GM12878 (cell line): ENCODE data around the gene IPO11. TPM values are rescaled to one million over a fixed set of nuclear protein-coding genes. Genes with fewer than 3 reads are reported as not detected.

ENCODE experiments used
- ATAC-seq: fragments of 200-7000 bp; cut with Tn5 transposase; 3 replicates; pipeline ENCODE4 v1.9.1; 2020; ENCODE audit warnings: mild to moderate bottlenecking, moderate library complexity
- BruUV-seq: library from RNA; stranded (reverse); fragments of 400-500 nt; replicated peaks from 2 replicates; lab custom pipeline; 2021; lab: Mats Ljungman, UMichigan
- CTCF ChIA-PET: fragments of 300-600 bp; sonication (Branson Sonifier 250); formaldehyde crosslinking; extraction: SDS; loops from one replicate; lab custom pipeline; 2021; ENCODE audit warnings: inconsistent platforms; lab: Yijun Ruan, JAX
- POLR2A ChIA-PET: fragments of 350-600 bp; formaldehyde crosslinking; extraction: SDS; loops from one replicate; lab custom pipeline; 2021; ENCODE audit warnings: inconsistent platforms; lab: Charles Lee
- RAD21 ChIA-PET: fragments of 300-600 bp; sonication (Branson Sonifier 250); formaldehyde crosslinking; loops from one replicate; lab custom pipeline; 2023; ENCODE audit warnings: antibody characterized with exemption; ENCODE audit not compliant: unreplicated experiment; lab: Charles Lee
- SMC1A ChIA-PET: fragments of 300-600 bp; sonication (Branson Sonifier 250); formaldehyde crosslinking; loops from one replicate; lab custom pipeline; 2023; ENCODE audit not compliant: unreplicated experiment, uncharacterized antibody; lab: Charles Lee
- DNase-seq: peaks from one replicate; pipeline ENCODE4 v3.0.0-alpha.2; 2011; ENCODE audit warnings: low read depth, low spot score
- FAIRE-seq: peaks from 3 replicates; lab custom pipeline; 2011; peaks lifted over from hg19 to GRCh38; lab: Jason Lieb, UNC
- H2AFZ ChIP-seq: 2 replicates; pipeline ENCODE4 v1.6.0; 2011; ENCODE audit warnings: low read depth, low read length, control low read depth; ENCODE audit not compliant: control insufficient read depth
- H3K27ac ChIP-seq: 2 replicates; pipeline ENCODE4 v1.5.1; 2011; ENCODE audit warnings: control low read depth; ENCODE audit not compliant: control insufficient read depth, insufficient read depth
- H3K27me3 ChIP-seq, 2 experiments: replicated peaks in 1 of 2; 2 replicates each; pipeline versions ENCODE4 v1.6.0 to v1.6.1; 2011; ENCODE audit warnings: low read length in 1 of 2; ENCODE audit not compliant: control insufficient read depth in 2 of 2, insufficient read depth in 2 of 2
- H3K36me3 ChIP-seq, 2 experiments: 2 replicates each; pipeline ENCODE4 v1.5.1; 2011; ENCODE audit warnings: low read length in 1 of 2; ENCODE audit not compliant: control insufficient read depth in 2 of 2, insufficient read depth in 2 of 2
- H3K4me1 ChIP-seq: 2 replicates; pipeline ENCODE4 v1.6.1; 2011; ENCODE audit warnings: mild to moderate bottlenecking, low read length, moderate library complexity, mixed read lengths; ENCODE audit not compliant: control insufficient read depth, insufficient read depth
- H3K4me2 ChIP-seq: 2 replicates; pipeline ENCODE4 v1.6.0; 2011; ENCODE audit warnings: control low read depth; ENCODE audit not compliant: control insufficient read depth, insufficient read depth
- H3K4me3 ChIP-seq: fragments of 200-600 bp; sonication (generic); 2 replicates; pipeline ENCODE4 v1.5.1; 2016
- H3K79me2 ChIP-seq: 2 replicates; pipeline ENCODE4 v1.6.0; 2011; ENCODE audit warnings: low read length; ENCODE audit not compliant: control insufficient read depth, insufficient read depth
- H3K9ac ChIP-seq: 2 replicates; pipeline ENCODE4 v1.8.0; 2011; ENCODE audit warnings: low read length, control low read depth, mixed read lengths; ENCODE audit not compliant: control insufficient read depth, insufficient read depth
- H3K9me3 ChIP-seq: replicated peaks from 3 replicates; pipeline ENCODE4 v1.5.1; 2011; ENCODE audit warnings: mild to moderate bottlenecking, low read length; ENCODE audit not compliant: control insufficient read depth, insufficient read depth
- H4K20me1 ChIP-seq: 2 replicates; pipeline ENCODE4 v1.6.0; 2011; ENCODE audit not compliant: control insufficient read depth, insufficient read depth
- CHD4 ChIP-seq: fragments of 200-600 bp; sonication (generic); IDR thresholded peaks from 2 replicates; pipeline ENCODE4 v1.6.1; 2016; ENCODE audit warnings: mild to moderate bottlenecking
- CREB1 ChIP-seq: IDR thresholded peaks from 2 replicates; pipeline ENCODE4 v1.6.1; 2012; ENCODE audit warnings: low read depth, mild to moderate bottlenecking, inconsistent platforms
- EGR1 ChIP-seq, 2 experiments: IDR thresholded peaks; 1 replicate in 1 of 2; 2 replicates in 1 of 2; pipeline ENCODE4 v1.6.1; 2011 to 2012; ENCODE audit warnings: low read depth in 2 of 2, low read length in 2 of 2, borderline replicate concordance in 1 of 2, mild to moderate bottlenecking in 1 of 2, moderate library complexity in 1 of 2
- HCFC1 ChIP-seq: fragments of 150-350 bp; IDR thresholded peaks from 2 replicates; pipeline ENCODE4 v1.6.1; 2014; ENCODE audit warnings: low read length
- MTA2 ChIP-seq: fragments of 450-650 bp; IDR thresholded peaks from 2 replicates; pipeline ENCODE4 v1.6.1; 2016; ENCODE audit warnings: low read depth, mild to moderate bottlenecking, moderate library complexity
- MTA3 ChIP-seq: IDR thresholded peaks from 2 replicates; pipeline ENCODE4 v1.6.1; 2012; ENCODE audit warnings: low read length, inconsistent platforms, borderline replicate concordance
- NR2C2 ChIP-seq: IDR thresholded peaks from 2 replicates; pipeline ENCODE4 v1.6.1; 2011; ENCODE audit warnings: borderline replicate concordance, low read depth; ENCODE audit not compliant: control insufficient read depth, insufficient read length
- POU2F2 ChIP-seq: IDR thresholded peaks from 3 replicates; pipeline ENCODE4 v1.6.1; 2011; ENCODE audit warnings: low read depth, mild to moderate bottlenecking, low read length, borderline replicate concordance
- REST ChIP-seq: IDR thresholded peaks from 2 replicates; pipeline ENCODE4 v1.6.1; 2012; ENCODE audit warnings: mild to moderate bottlenecking, low read depth, low read length
- SKIL ChIP-seq: fragments of 450-650 bp; IDR thresholded peaks from 2 replicates; pipeline ENCODE4 v1.6.1; 2017; ENCODE audit warnings: mild to moderate bottlenecking, low read depth, inconsistent platforms; ENCODE audit not compliant: poor library complexity, severe bottlenecking
- SMAD5 ChIP-seq: IDR thresholded peaks from 2 replicates; pipeline ENCODE4 v1.6.1; 2016; ENCODE audit warnings: antibody characterized with exemption, low read depth
- STAT3 ChIP-seq: IDR thresholded peaks from 2 replicates; pipeline ENCODE4 v1.6.1; 2011; ENCODE audit warnings: low read depth, low read length, improper control_type of control experiment
- TCF3 ChIP-seq: IDR thresholded peaks from 2 replicates; pipeline ENCODE4 v1.6.1; 2012; ENCODE audit warnings: low read depth, mild to moderate bottlenecking, low read length, borderline replicate concordance; ENCODE audit not compliant: insufficient read depth
- ZBED1 ChIP-seq: IDR thresholded peaks from 2 replicates; pipeline ENCODE4 v1.6.1; 2016; ENCODE audit warnings: borderline replicate concordance
- WGBS: methylation state at CpG from one replicate; pipeline ENCODE4 v1.1.6; 2016; ENCODE audit warnings: low lambda C conversion rate; ENCODE audit not compliant: insufficient replicate concordance, insufficient coverage; ENCODE audit errors: missing lambda C conversion rate; 5-methylcytosine and 5-hydroxymethylcytosine counted together
- in situ Hi-C: fragments of 300-500 bp; cut with MboI; formaldehyde crosslinking; loops from 9 replicates; pipeline ENCODE4 v1.14.3; 2018; ENCODE audit warnings: mixed read lengths
- intact Hi-C: fragments of 100-400 bp; cut with micrococcal nuclease; formaldehyde crosslinking; loops from one replicate; pipeline ENCODE4 v1.14.2; 2022; ENCODE audit not compliant: unreplicated experiment
- polyA plus RNA-seq, 11 experiments: library from polyadenylated mRNA; depleted of rRNA in 4 of 11; unstranded in 6 of 11; stranded (reverse) in 5 of 11; fragments of >200 nt; fragmentation: Nextera tagmentation in 4 of 11; fragmentation: Illumina TruSeq in 1 of 11; extraction: Ambion mirVana in 4 of 11; extraction: Trizol in 1 of 11; gene quantifications; 1 replicate in 1 of 11; 2 replicates in 10 of 11; pipeline versions ENCODE4 v1.2.1 to v1.2.3, GENCODE V29; 2011 to 2016; ENCODE audit warnings: inconsistent platforms in 2 of 11, missing spikeins in 2 of 11, low read depth in 1 of 11
- total RNA-seq, 4 experiments: library from RNA; depleted of rRNA in 3 of 4; stranded (reverse); fragments of >200 nt in 3 of 4; fragmentation: Illumina TruSeq in 1 of 4; extraction: Trizol in 1 of 4; gene quantifications; 2 replicates each; pipeline versions ENCODE4 v1.2.1 to v1.2.3, GENCODE V29; 2013 to 2021

The IPO11 gene
- total and polyA plus RNA-seq, 10 of the 15 experiments (the other 5 are each of a cell fraction or from before 2014, with no cell fraction given): 14.1 to 49.3 (median 29.8) TPM

DNA sequence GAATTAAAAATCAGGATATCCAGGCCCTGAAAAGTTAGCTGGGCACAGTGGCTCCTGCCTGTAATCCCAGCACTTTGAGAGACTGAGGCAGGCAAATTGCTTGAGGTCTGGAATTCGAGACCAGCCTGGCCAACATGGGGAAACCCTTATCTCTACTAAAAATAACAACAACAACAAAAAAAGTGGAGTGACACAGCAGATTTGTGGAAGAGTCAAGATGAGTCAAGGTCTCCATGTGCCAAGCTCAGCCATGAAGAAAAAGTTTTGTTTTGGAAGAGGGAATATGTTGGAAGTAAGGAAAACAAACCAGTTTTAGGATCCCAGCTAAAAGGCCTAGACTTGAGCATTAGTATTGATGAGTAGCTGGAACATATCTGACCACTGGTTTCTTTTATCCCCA, 180.8 kb downstream of the IPO11 start (continued):
- no peak for TF ChIP-seq TCF3
- no peak for TF ChIP-seq SKIL
- TF ChIP-seq MTA3: no peak
- no peak for TF ChIP-seq STAT3
- TF ChIP-seq, all 136 proteins: peak for 0

GRCh38 chr5:62594364-62594984, 181.9 kb downstream of the IPO11 start:
- SMC1A ChIA-PET: interaction anchor here (3.5 kb wide), 1 partner anchor 12 kb away, joined by 11 read pairs; no protein-coding TSS in a partner anchor
- ATAC-seq: no peak

More at GRCh38 chr5:62594364-62594984, 181.9 kb downstream of the IPO11 start:
- Histone ChIP-seq H3K27me3 (no peaks in the 10 kb centered on the region), H3K9me3 (no peaks in the 10 kb centered on the region), H3K4me3 (no peak overlapping the region), H3K4me1 (no peaks in the 10 kb centered on the region; the same call in 1 of the 2 replicates), H4K20me1 (no peaks in the 10 kb centered on the region), H2AFZ (no peak overlapping the region), H3K9ac (no peak overlapping the region), H3K79me2 (no peaks in the 10 kb centered on the region), H3K27ac (no peak overlapping the region), H3K36me3 (peaks cover 0 to 2% of the 10 kb centered on the region in 2 experiments; a peak in 2 of 4 replicates), H3K4me2 (no peak overlapping the region)
- BruUV-seq: no TSS peak
- DNase-seq (no peak), FAIRE-seq (no peak)
- CTCF ChIA-PET: no interaction called here
- RAD21 ChIA-PET: no interaction called here
- POLR2A ChIA-PET: interaction anchor here (0.8 kb wide), 1 partner anchor 11 kb away, joined by 3 read pairs; no protein-coding TSS in a partner anchor
- intact Hi-C loops: no loop called here
- WGBS: 100% methylated on average over 3 of the region's 3 CpGs
- TF ChIP-seq ZBED1 (no peak), CREB1 (no peak), HCFC1 (no peak), EGR1 (IDR thresholded peaks at IDR 0.05; ENCODE audit: borderline replicate concordance in 1 of 2, low read depth in 2 of 2, low read length in 2 of 2) (no peak), MTA2 (no peak), NR2C2 (no peak), SMAD5 (no peak), REST (no peak), TCF3 (no peak), POU2F2 (no peak), CHD4 (no peak)
- in situ Hi-C loops: no loop called here
